Measurements from ENCODE around the gene CD300LF.
A peak's percentile ranks its signal among the peaks of the same experiment; 100 is the strongest.

Gene CD300LF

GRCh38 chr17:74745548-74746177 lies 32.9 kb upstream of the CD300LF start:
- ATAC-seq (no peak), DNase-seq (no peak)

- peak; percentile 8 for ATAC-seq
- DNase-seq, result peak; percentile 90
These were observed 32.2 kb upstream of the CD300LF start for GRCh38 chr17:74744714-74745547.

GRCh38 chr17:74744349-74744713 lies 31.6 kb upstream of the CD300LF start:
- DNase-seq (no peak), ATAC-seq (no peak)

GRCh38 chr17:74743755-74744154 lies 31.0 kb upstream of the CD300LF start:
- no peak for ATAC-seq
- DNase-seq, result no peak

GRCh38 chr17:74742978-74743545 lies 30.3 kb upstream of the CD300LF start:
- ATAC-seq (no peak), DNase-seq (no peak)

- no peak for ATAC-seq
- DNase-seq, result peak; percentile 58
These were observed 29.4 kb upstream of the CD300LF start for GRCh38 chr17:74742153-74742515.

- ATAC-seq (no peak), DNase-seq (no peak)
These were observed 28.1 kb upstream of the CD300LF start for GRCh38 chr17:74740641-74741387.

- DNase-seq, result no peak
- no peak for ATAC-seq
These were observed 27.4 kb upstream of the CD300LF start for GRCh38 chr17:74740173-74740572.

- DNase-seq (no peak), ATAC-seq (no peak)
These were observed 26.6 kb upstream of the CD300LF start for GRCh38 chr17:74739227-74739831.

- ATAC-seq (peak; percentile 89), DNase-seq (peak; percentile 84)
These were observed 25.6 kb upstream of the CD300LF start for GRCh38 chr17:74738051-74738996.

GRCh38 chr17:74737299-74738050 lies 24.8 kb upstream of the CD300LF start:
- ATAC-seq (no peak), DNase-seq (peak; percentile 58)

- DNase-seq (peak; percentile 61), ATAC-seq (peak; percentile 3)
These were observed 24.0 kb upstream of the CD300LF start, which contains the start of gene RAB37 for GRCh38 chr17:74736513-74737298. TSS of gene RAB37 (plus strand) at chr17:74737256. CDS start at chr17:74737273, 17 bp downstream.

- no peak for DNase-seq
These were observed 21.5 kb upstream of the CD300LF start for GRCh38 chr17:74734256-74734655.

GRCh38 chr17:74733365-74734122 lies 20.8 kb upstream of the CD300LF start:
- DNase-seq (no peak), ATAC-seq (no peak)

More at GRCh38 chr17:74734256-74734655, 21.5 kb upstream of the CD300LF start:
- no peak for ATAC-seq

- DNase-seq, result no peak
- no peak for ATAC-seq
These were observed 19.5 kb upstream of the CD300LF start for GRCh38 chr17:74732042-74732867.

- ATAC-seq (no peak), DNase-seq (no peak)
These were observed 18.6 kb upstream of the CD300LF start for GRCh38 chr17:74731347-74731605.

GRCh38 chr17:74730491-74731346 lies 18.0 kb upstream of the CD300LF start:
- DNase-seq (peak; percentile 56), ATAC-seq (peak; percentile 86)
